Measurements from ENCODE around the gene GPR132. TPM values are rescaled to one million over a fixed set of nuclear protein-coding genes. Genes with fewer than 3 reads are reported as not detected.

Gene GPR132
- total and polyA plus RNA-seq, 2 of the 8 experiments (the other 6 are each of a cell fraction or from before 2014, with no cell fraction given), result 0.11 TPM; not detected in 1

- Histone ChIP-seq H3K79me1 (ENCODE audit: low read depth, low read length) (no peaks in the 10 kb centered on the region), H2AK5ac (ENCODE audit: low read depth, low read length) (no peak overlapping the region), H4K91ac (replicated peaks; ENCODE audit: insufficient read length, low read length) (no peak overlapping the region), H3K23ac (ENCODE audit: insufficient read length) (no peak overlapping the region), H3K4ac (replicated peaks; ENCODE audit: insufficient read length, low read depth, low read length) (no peak overlapping the region), H2BK15ac (ENCODE audit: low read length) (no peak overlapping the region), H3K18ac (ENCODE audit: extremely low read depth, low read length) (no peak overlapping the region), H3K36me3 (ENCODE audit: control insufficient read depth in 2 of 4, insufficient read depth in 4 of 4, low read length in 3 of 4) (no peaks in the 10 kb centered on the region), H4K5ac (ENCODE audit: insufficient read length, low read depth, low read length) (no peak overlapping the region), H2BK120ac (replicated peaks; ENCODE audit: low read depth, low read length) (no peak overlapping the region), H3K4me3 (ENCODE audit: extremely low read depth in 1 of 4, insufficient read depth in 2 of 4, low read depth in 3 of 4, low read length in 4 of 4) (no peak overlapping the region), H2AFZ (ENCODE audit: low read length) (no peak overlapping the region), H3K23me2 (ENCODE audit: low read depth, low read length) (no peaks in the 10 kb centered on the region), H3K9ac (replicated peaks in 1 of 4; ENCODE audit: extremely low read depth in 1 of 4, low read depth in 3 of 4, low read length in 3 of 4) (no peak overlapping the region), H3K56ac (replicated peaks; ENCODE audit: insufficient read length, low read depth, low read length) (no peak overlapping the region), H3K4me2 (ENCODE audit: insufficient read depth in 1 of 2, low read depth in 2 of 2, low read length in 2 of 2) (no peak overlapping the region), H2BK12ac (ENCODE audit: low read depth, low read length) (no peak overlapping the region), H3K4me1 (replicated peaks in 1 of 4; ENCODE audit: control insufficient read depth in 3 of 4, insufficient read depth in 4 of 4, low read length in 3 of 4) (no peaks in the 10 kb centered on the region; a peak in 2 of 7 replicates), H3K14ac (ENCODE audit: insufficient read length) (no peak overlapping the region), H2BK5ac (ENCODE audit: low read depth, low read length) (no peak overlapping the region), H4K8ac (ENCODE audit: extremely low read depth, insufficient read depth, low read length) (no peak overlapping the region), H4K20me1 (replicated peaks in 1 of 2; ENCODE audit: control insufficient read depth in 1 of 2, insufficient read depth in 2 of 2, low read length in 2 of 2) (no peaks in the 10 kb centered on the region), H3K27ac (ENCODE audit: low read depth, low read length) (no peak overlapping the region), H3K9me3 (ENCODE audit: insufficient read depth in 2 of 2, low read depth in 1 of 2, low read length in 1 of 2) (no peaks in the 10 kb centered on the region), H3K79me2 (ENCODE audit: control insufficient read depth in 1 of 2, insufficient read depth in 2 of 2, low read length in 2 of 2) (no peaks in the 10 kb centered on the region), H3K27me3 (replicated peaks in 1 of 4; ENCODE audit: control insufficient read depth in 3 of 4, extremely low read depth in 1 of 4, insufficient read depth in 3 of 4, low read length in 3 of 4) (no peaks in the 10 kb centered on the region), H2BK20ac (ENCODE audit: low read length) (no peak overlapping the region)
- POLR2A ChIA-PET (ENCODE audit: partially characterized antibody), result no interaction called here
- 91% methylated on average over 13 of the region's 13 CpGs; no CpG with 5 or more reads in 1 of the 2 experiments for WGBS, 2 experiments (ENCODE audit: extremely low coverage in 1 of 2, insufficient coverage in 1 of 2, insufficient read length in 1 of 2, insufficient replicate concordance in 2 of 2, low coverage in 1 of 2, low lambda C conversion rate in 2 of 2, missing lambda C conversion rate in 1 of 2)
- CTCF ChIA-PET (ENCODE audit: partially characterized antibody), result no interaction called here
- FAIRE-seq (no peak), DNase-seq (ENCODE audit: low read depth in 1 of 2, low spot score in 2 of 2) (no peak)
- TF ChIP-seq POLR2A (IDR thresholded peaks at IDR 0.05; ENCODE audit: control extremely low read depth in 1 of 2, low read depth in 2 of 2, low read length in 2 of 2) (no peak), BCL11A (IDR thresholded peaks at IDR 0.05; ENCODE audit: low read depth in 2 of 2, low read length in 2 of 2) (no peak), BACH1 (IDR thresholded peaks at IDR 0.05; ENCODE audit: low read length) (no peak), CTCF (IDR thresholded peaks at IDR 0.05; ENCODE audit: control extremely low read depth in 1 of 3, insufficient read depth in 1 of 3, low read depth in 1 of 3, low read length in 3 of 3) (no peak), TAF1 (IDR thresholded peaks at IDR 0.05; ENCODE audit: low read depth, low read length) (no peak), GTF2F1 (IDR thresholded peaks at IDR 0.05; ENCODE audit: borderline replicate concordance, low read depth, low read length) (no peak), EGR1 (IDR thresholded peaks at IDR 0.05; ENCODE audit: borderline replicate concordance, low read depth, low read length) (no peak), BRCA1 (IDR thresholded peaks at IDR 0.05; ENCODE audit: low read depth, low read length) (no peak), SP2 (IDR thresholded peaks at IDR 0.05; ENCODE audit: low read length) (no peak), CHD1 (IDR thresholded peaks at IDR 0.05; ENCODE audit: low read depth, low read length) (no peak), KDM5A (IDR thresholded peaks at IDR 0.05; ENCODE audit: low read length) (no peak), NANOG (IDR thresholded peaks at IDR 0.05; ENCODE audit: insufficient read depth, low read depth, low read length, poor library complexity, severe bottlenecking) (no peak), SP1 (IDR thresholded peaks at IDR 0.05; ENCODE audit: low read depth, low read length) (no peak), EP300 (IDR thresholded peaks at IDR 0.05; ENCODE audit: borderline replicate concordance in 1 of 2, low read depth in 2 of 2, low read length in 2 of 2) (no peak)
Measured at GRCh38 chr14:105068818-105069217, 3.6 kb upstream of the GPR132 start.

All from H1 (cell line).